HEK293T (cell line): Measurements from ENCODE around the gene SMIM14.
"Not testable (repeated sequence)": the region's sequence is repeated elsewhere in the genome, so short reads cannot be mapped to it uniquely, and the experiment has no call there.

Source experiments
- CTCF ChIA-PET: fragments of 350-600 bp; formaldehyde crosslinking; extraction: SDS; loops from one replicate; lab custom pipeline; 2021; ENCODE audit warnings: antibody characterized with exemption, inconsistent platforms; lab: Yijun Ruan, JAX
- POLR2A ChIA-PET: fragments of 350-600 bp; formaldehyde crosslinking; extraction: SDS; loops from one replicate; lab custom pipeline; 2020; ENCODE audit warnings: antibody characterized with exemption, inconsistent platforms; lab: Yijun Ruan, JAX
- DNase-seq: peaks from one replicate; pipeline ENCODE4 v3.0.0; 2012; ENCODE audit warnings: mixed read lengths; ENCODE audit errors: extremely low spot score
- ARNT ChIP-seq: fragments of 450-650 bp; IDR thresholded peaks from 2 replicates; pipeline ENCODE4 v1.6.1; 2017; ENCODE audit warnings: mild to moderate bottlenecking
- BHLHE40 ChIP-seq: fragments of 450-650 bp; IDR thresholded peaks from 2 replicates; pipeline ENCODE4 v1.6.1; 2016; ENCODE audit warnings: mild to moderate bottlenecking, moderate library complexity, borderline replicate concordance
- CTBP1 ChIP-seq: fragments of 450-650 bp; IDR thresholded peaks from 2 replicates; pipeline ENCODE4 v1.6.1; 2016; ENCODE audit warnings: borderline replicate concordance
- FOXA1 ChIP-seq: fragments of 450-650 bp; IDR thresholded peaks from 2 replicates; pipeline ENCODE4 v1.6.1; 2016; ENCODE audit warnings: mild to moderate bottlenecking
- FOXK2 ChIP-seq: fragments of 450-650 bp; IDR thresholded peaks from 2 replicates; pipeline ENCODE4 v1.6.1; 2016; ENCODE audit warnings: mild to moderate bottlenecking
- FOXM1 ChIP-seq: fragments of 450-650 bp; IDR thresholded peaks from 2 replicates; pipeline ENCODE4 v1.6.1; 2017; ENCODE audit warnings: mild to moderate bottlenecking, borderline replicate concordance
- HDGF ChIP-seq: fragments of 450-650 bp; IDR thresholded peaks from 2 replicates; pipeline ENCODE4 v1.6.1; 2017; ENCODE audit warnings: antibody characterized with exemption, borderline replicate concordance
- L3MBTL2 ChIP-seq: fragments of 450-650 bp; conservative IDR thresholded peaks from 2 replicates; pipeline ENCODE4 v1.6.1; 2016; ENCODE audit warnings: mild to moderate bottlenecking
- LEF1 ChIP-seq: fragments of 450-650 bp; IDR thresholded peaks from 2 replicates; pipeline ENCODE4 v1.6.1; 2017; ENCODE audit warnings: mild to moderate bottlenecking, borderline replicate concordance
- NFRKB ChIP-seq: fragments of 450-650 bp; IDR thresholded peaks from 2 replicates; pipeline ENCODE4 v1.6.1; 2016; ENCODE audit warnings: mild to moderate bottlenecking, moderate library complexity
- PKNOX1 ChIP-seq: fragments of 450-650 bp; IDR thresholded peaks from 2 replicates; pipeline ENCODE4 v1.6.1; 2016
- SP1 ChIP-seq: fragments of 450-650 bp; IDR thresholded peaks from 2 replicates; pipeline ENCODE4 v1.6.1; 2017
- SUZ12 ChIP-seq: fragments of 450-650 bp; IDR thresholded peaks from 2 replicates; pipeline ENCODE4 v1.6.1; 2016; ENCODE audit warnings: mild to moderate bottlenecking
- TARDBP ChIP-seq: fragments of 450-650 bp; IDR thresholded peaks from 2 replicates; pipeline ENCODE4 v1.6.1; 2016
- ZNF384 ChIP-seq: fragments of 450-650 bp; IDR thresholded peaks from 2 replicates; pipeline ENCODE4 v1.6.1; 2016

The SMIM14 gene

GRCh38 chr4:39548425-39549067, 90.1 kb downstream of the SMIM14 start:
- no peak for TF ChIP-seq ZNF384
- TF ChIP-seq L3MBTL2: no peak
- no peak for TF ChIP-seq BHLHE40
- no peak for TF ChIP-seq FOXA1
- TF ChIP-seq HDGF: no peak
- no peak for TF ChIP-seq CTBP1
- no peak for TF ChIP-seq FOXK2
- TF ChIP-seq NFRKB: no peak
- no peak for DNase-seq
- ChIA-PET CTCF (no interaction called here), POLR2A (no interaction called here)

GRCh38 chr4:39544580-39545315, 93.9 kb downstream of the SMIM14 start:
- TF ChIP-seq FOXA1 (no peak), L3MBTL2 (no peak), BHLHE40 (no peak), SP1 (no peak), TARDBP (no peak), ARNT (no peak), NFRKB (no peak), ZNF384 (no peak), LEF1 (no peak), CTBP1 (no peak), SUZ12 (no peak)
- POLR2A ChIA-PET: no interaction called here
- DNase-seq: no peak
- CTCF ChIA-PET: interaction anchor here (0.7 kb wide), 1 partner anchor 1248 kb away, joined by 4 read pairs; no protein-coding TSS in a partner anchor

GRCh38 chr4:39544080-39544479, 94.6 kb downstream of the SMIM14 start:
- CTCF ChIA-PET, DNase-seq: not testable (repeated sequence)
- POLR2A ChIA-PET: interaction anchor here (3.0 kb wide), 1 partner anchor 17 kb away, joined by 14 read pairs; the partner anchor contains the start of gene UGDH

GRCh38 chr4:39543034-39543433, 95.6 kb downstream of the SMIM14 start:
- DNase-seq: no peak
- CTCF ChIA-PET: no interaction called here
- POLR2A ChIA-PET: interaction anchor here (1.3 to 3.0 kb wide), 2 partner anchors 16 to 19 kb away, joined by 3 to 14 read pairs; partner anchors contain the start of gene UGDH
- TF ChIP-seq FOXM1 (no peak), L3MBTL2 (no peak), NFRKB (no peak), CTBP1 (no peak), SP1 (no peak), FOXK2 (no peak)

GRCh38 chr4:39542611-39543012, 96.1 kb downstream of the SMIM14 start:
- ChIA-PET CTCF (no interaction called here), POLR2A (interaction anchor here (1.3 to 3.0 kb wide), 2 partner anchors 15 to 18 kb away, joined by 3 to 14 read pairs; partner anchors contain the start of gene UGDH)
- TF ChIP-seq PKNOX1 (no peak), L3MBTL2 (no peak), ZNF384 (no peak), SUZ12 (no peak)
- DNase-seq: no peak

- no peak for TF ChIP-seq PKNOX1
- POLR2A ChIA-PET: interaction anchor here (1.3 to 3.0 kb wide), 2 partner anchors 15 to 18 kb away, joined by 3 to 14 read pairs; partner anchors contain the start of gene UGDH
- no peak for DNase-seq
- CTCF ChIA-PET: no interaction called here
These were observed 96.6 kb downstream of the SMIM14 start for GRCh38 chr4:39541987-39542610.

- CTCF ChIA-PET: interaction anchor here (0.6 kb wide), 1 partner anchor 26 kb away, joined by 5 read pairs; no protein-coding TSS in a partner anchor
- TF ChIP-seq TARDBP: no peak
- no peak for TF ChIP-seq FOXA1
- no peak for TF ChIP-seq ZNF384
- TF ChIP-seq NFRKB: no peak
- no peak for TF ChIP-seq LEF1
- no peak for TF ChIP-seq CTBP1
- no peak for DNase-seq
- POLR2A ChIA-PET: interaction anchor here (0.9 kb wide), 1 partner anchor 14 kb away, joined by 3 read pairs; no protein-coding TSS in a partner anchor
These were observed 99.5 kb downstream of the SMIM14 start for GRCh38 chr4:39539089-39539611.
